Coronary artery (tissue), 2 donors: ENCODE measurements around the gene GRK2.

Source experiments
- DNase-seq: peaks from one replicate; pipeline ENCODE4 v3.0.0-alpha.2; 2017; ENCODE audit warnings: low spot score
- H3K27ac ChIP-seq, 2 donors: fragments of 200-600 bp; sonication (generic); one replicate each; pipeline ENCODE4 v1.5.1; 2016 to 2019
- H3K4me3 ChIP-seq: fragments of 200-600 bp; sonication (generic); 2 replicates; pipeline ENCODE4 v1.5.1; 2016; ENCODE audit warnings: mild to moderate bottlenecking, moderate library complexity
- TF ChIP-seq, protein P1 (sequence below): fragments of 200-600 bp; sonication (generic); IDR thresholded peaks from one replicate; pipeline ENCODE4 v1.5.1; 2019; ENCODE audit warnings: antibody characterized with exemption

The GRK2 gene

GRCh38 chr11:67254798-67255197 lies 11.5 kb upstream of the GRK2 start:
- Histone ChIP-seq H3K4me3 (no peak overlapping the region), H3K27ac (peak overlapping the region in 1 of 2 donors; percentile 6)
- TF ChIP-seq, protein P1, sequence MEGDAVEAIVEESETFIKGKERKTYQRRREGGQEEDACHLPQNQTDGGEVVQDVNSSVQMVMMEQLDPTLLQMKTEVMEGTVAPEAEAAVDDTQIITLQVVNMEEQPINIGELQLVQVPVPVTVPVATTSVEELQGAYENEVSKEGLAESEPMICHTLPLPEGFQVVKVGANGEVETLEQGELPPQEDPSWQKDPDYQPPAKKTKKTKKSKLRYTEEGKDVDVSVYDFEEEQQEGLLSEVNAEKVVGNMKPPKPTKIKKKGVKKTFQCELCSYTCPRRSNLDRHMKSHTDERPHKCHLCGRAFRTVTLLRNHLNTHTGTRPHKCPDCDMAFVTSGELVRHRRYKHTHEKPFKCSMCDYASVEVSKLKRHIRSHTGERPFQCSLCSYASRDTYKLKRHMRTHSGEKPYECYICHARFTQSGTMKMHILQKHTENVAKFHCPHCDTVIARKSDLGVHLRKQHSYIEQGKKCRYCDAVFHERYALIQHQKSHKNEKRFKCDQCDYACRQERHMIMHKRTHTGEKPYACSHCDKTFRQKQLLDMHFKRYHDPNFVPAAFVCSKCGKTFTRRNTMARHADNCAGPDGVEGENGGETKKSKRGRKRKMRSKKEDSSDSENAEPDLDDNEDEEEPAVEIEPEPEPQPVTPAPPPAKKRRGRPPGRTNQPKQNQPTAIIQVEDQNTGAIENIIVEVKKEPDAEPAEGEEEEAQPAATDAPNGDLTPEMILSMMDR = no peak
- DNase-seq = no peak

DNA sequence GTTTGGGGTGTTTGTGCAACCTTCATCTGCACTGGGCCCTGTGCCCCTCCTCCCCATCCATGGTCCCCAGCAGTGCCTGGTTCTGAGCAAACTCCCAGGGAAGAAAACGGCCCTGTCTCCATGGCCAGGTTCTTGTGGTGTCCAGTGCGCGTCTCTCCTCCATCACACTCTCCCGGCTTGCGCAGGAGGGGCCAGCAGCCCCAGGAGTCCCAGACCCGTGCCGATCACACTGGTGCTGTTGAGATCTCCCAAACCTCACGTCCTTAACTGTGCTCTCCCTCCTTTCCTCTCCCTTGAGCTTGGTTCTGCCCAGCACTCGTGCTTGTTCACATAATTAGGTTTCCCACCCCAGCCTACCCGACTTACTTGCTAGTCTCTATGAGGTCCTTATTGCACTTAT lies 10.9 kb upstream of the GRK2 start:
- TF ChIP-seq, protein P1 = no peak
- no peak for DNase-seq
- no peak overlapping the region for H3K4me3 ChIP-seq
- H3K27ac ChIP-seq = peak overlapping the region in 1 of 2 donors; percentile 6

DNA sequence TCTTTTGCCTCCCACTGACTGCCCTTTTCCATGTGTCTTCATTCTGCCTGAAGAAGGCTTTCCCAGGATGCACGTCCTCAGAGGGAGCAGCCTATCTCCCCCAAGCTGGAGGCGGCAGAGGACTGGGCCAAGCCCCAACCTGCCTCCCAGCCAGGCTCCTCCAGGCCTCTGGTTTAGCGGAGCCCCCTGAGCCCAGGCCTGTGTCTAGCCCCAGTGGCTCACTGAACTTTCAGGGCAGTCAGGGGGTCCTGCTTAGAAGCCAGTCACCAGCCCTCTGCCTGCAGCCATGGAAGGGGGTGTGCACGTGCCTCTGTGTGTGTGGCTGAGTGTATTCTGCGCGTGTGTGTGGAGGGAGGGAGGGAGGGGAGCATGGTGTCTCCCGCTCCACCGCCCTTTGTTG lies 10.4 kb upstream of the GRK2 start:
- TF ChIP-seq, protein P1 = no peak
- no peak for DNase-seq
- no peak overlapping the region for H3K27ac ChIP-seq
- H3K4me3 ChIP-seq = no peak overlapping the region

DNA sequence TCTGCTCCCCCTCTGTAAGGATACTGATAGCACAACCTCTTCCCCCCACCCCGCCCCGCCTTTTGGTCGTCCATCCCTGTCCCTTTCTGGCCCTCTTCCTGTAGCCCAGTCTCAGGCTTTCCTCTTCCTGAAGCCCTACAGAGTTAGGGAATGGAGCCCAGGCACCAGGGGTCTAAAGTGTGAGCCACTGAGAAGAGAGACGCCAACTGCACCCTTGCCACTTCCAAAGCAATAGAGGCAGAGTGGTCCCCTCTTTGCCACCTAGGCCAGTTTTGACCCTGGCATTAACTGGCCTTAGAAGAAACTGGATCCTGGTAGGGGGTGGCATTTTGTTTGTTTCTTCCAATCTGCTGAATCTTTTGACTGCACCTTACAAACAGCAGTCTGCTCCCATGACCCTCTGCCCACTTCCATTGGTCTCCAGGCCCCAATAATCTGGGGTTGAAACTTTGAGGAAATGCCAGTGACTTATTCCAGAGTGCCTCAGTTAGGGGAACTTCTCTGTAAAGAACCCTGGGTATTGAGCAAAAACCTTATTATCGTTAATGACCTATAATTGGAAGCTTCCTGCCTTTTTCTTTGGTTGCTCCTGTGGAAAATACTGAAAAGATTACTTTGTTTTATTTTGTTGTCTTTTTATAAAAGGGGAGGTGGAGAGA lies 9.7 kb upstream of the GRK2 start:
- no peak overlapping the region for H3K27ac ChIP-seq
- H3K4me3 ChIP-seq = no peak overlapping the region
- no peak for DNase-seq
- TF ChIP-seq, protein P1 = no peak

- Histone ChIP-seq H3K27ac (no peak overlapping the region), H3K4me3 (no peak overlapping the region)
- TF ChIP-seq, protein P1 = no peak
- no peak for DNase-seq
Observed at GRCh38 chr11:67260406-67260805, 5.9 kb upstream of the GRK2 start.

GRCh38 chr11:67260885-67261639 lies 5.2 kb upstream of the GRK2 start:
- Histone ChIP-seq H3K27ac (peak overlapping the region in 1 of 2 donors; percentile 15), H3K4me3 (peak overlapping the region; percentile 69)
- peak; percentile 83 for DNase-seq

GRCh38 chr11:67261640-67261945 lies 4.7 kb upstream of the GRK2 start:
- Histone ChIP-seq H3K27ac (peak overlapping the region in 1 of 2 donors; percentile 15), H3K4me3 (peak overlapping the region; percentile 69)
- TF ChIP-seq, protein P1 = no peak
- no peak for DNase-seq
